Astrocyte (in vitro differentiated cells and primary cell): ENCODE results near the gene CDC45.

ENCODE experiments used
- CTCF ChIP-seq: IDR thresholded peaks from 2 replicates; pipeline ENCODE4 v1.5.1; 2011; ENCODE audit warnings: low read depth, mild to moderate bottlenecking, inconsistent platforms, low read length, moderate library complexity; ENCODE audit not compliant: insufficient read depth
- EZH2 ChIP-seq: IDR thresholded peaks from 2 replicates; pipeline ENCODE4 v1.6.1; 2012; ENCODE audit warnings: mild to moderate bottlenecking, low read length, inconsistent platforms; ENCODE audit not compliant: insufficient read depth

GRCh38 chr22:19476023-19476422, 3.7 kb upstream of the CDC45 start:
- no peak for TF ChIP-seq CTCF
- TF ChIP-seq EZH2: no peak
